ENCODE data around the gene TIMP2.

GRCh38 chr17:78882540-78883088 is 42.6 kb downstream of the TIMP2 start:
- TF ChIP-seq EZH2 (IDR thresholded peaks at IDR 0.05; ENCODE audit: insufficient read depth, poor library complexity, severe bottlenecking) (no peak), EZH2phosphoT487 (IDR thresholded peaks at IDR 0.05; ENCODE audit: insufficient read depth, low read depth) (no peak)

All from GM23248 (cell line).